H1 (cell line): ENCODE data around the gene MACROD2.

ENCODE experiments used
- BCL11A ChIP-seq, 2 experiments: IDR thresholded peaks; one replicate each; pipeline ENCODE4 v1.6.1; 2011; ENCODE audit warnings: low read depth in 2 of 2, low read length in 2 of 2, mild to moderate bottlenecking in 2 of 2
- CTCF ChIP-seq, 3 experiments: IDR thresholded peaks; 1 replicate in 2 of 3; 2 replicates in 1 of 3; pipeline versions ENCODE4 v1.5.1 to v1.6.1; 2011; ENCODE audit warnings: low read length in 3 of 3, mild to moderate bottlenecking in 3 of 3, inconsistent platforms in 2 of 3, low read depth in 1 of 3, moderate library complexity in 1 of 3; ENCODE audit not compliant: insufficient read depth in 1 of 3; ENCODE audit errors: control extremely low read depth in 1 of 3
- EP300 ChIP-seq, 2 experiments: IDR thresholded peaks; 1 replicate in 1 of 2; 2 replicates in 1 of 2; pipeline ENCODE4 v1.6.1; 2011 to 2012; ENCODE audit warnings: low read depth in 2 of 2, low read length in 2 of 2, mild to moderate bottlenecking in 2 of 2, borderline replicate concordance in 1 of 2, inconsistent platforms in 1 of 2, moderate library complexity in 1 of 2
- EZH2 ChIP-seq: fragments of 200-600 bp; sonication (generic); IDR thresholded peaks from 2 replicates; pipeline ENCODE4 v1.7.1; 2012; ENCODE audit warnings: low read depth, mild to moderate bottlenecking, moderate library complexity, low read length, inconsistent platforms; ENCODE audit not compliant: severe bottlenecking
- KDM1A ChIP-seq: fragments of 200-600, 300-600 bp; sonication (generic); IDR thresholded peaks from 2 replicates; pipeline ENCODE4 v1.7.1; 2016; ENCODE audit warnings: mild to moderate bottlenecking, low read length, borderline replicate concordance
- MAX ChIP-seq: IDR thresholded peaks from 2 replicates; pipeline ENCODE4 v1.6.1; 2012; ENCODE audit warnings: inconsistent platforms
- POLR2A ChIP-seq, 2 experiments: IDR thresholded peaks; 1 replicate in 1 of 2; 2 replicates in 1 of 2; pipeline ENCODE4 v1.6.1; 2011; ENCODE audit warnings: low read depth in 2 of 2, low read length in 2 of 2, mild to moderate bottlenecking in 2 of 2; ENCODE audit errors: control extremely low read depth in 1 of 2
- POLR2AphosphoS5 ChIP-seq: IDR thresholded peaks from 2 replicates; pipeline ENCODE4 v1.6.1; 2011; ENCODE audit warnings: low read depth, low read length
- RAD21 ChIP-seq, 2 experiments: IDR thresholded peaks in 1 of 2; conservative IDR thresholded peaks in 1 of 2; 2 replicates each; pipeline ENCODE4 v1.6.1; 2011; ENCODE audit warnings: low read depth in 2 of 2, low read length in 2 of 2, improper control_type of control experiment in 1 of 2, inconsistent platforms in 1 of 2, mild to moderate bottlenecking in 1 of 2, moderate library complexity in 1 of 2
- RFX5 ChIP-seq: IDR thresholded peaks from 2 replicates; pipeline ENCODE4 v1.6.1; 2011; ENCODE audit warnings: low read depth, low read length, improper control_type of control experiment, borderline replicate concordance
- SIX5 ChIP-seq: IDR thresholded peaks from 2 replicates; pipeline ENCODE4 v1.6.1; 2011; ENCODE audit warnings: mild to moderate bottlenecking, low read depth, low read length
- TEAD4 ChIP-seq: IDR thresholded peaks from 2 replicates; pipeline ENCODE4 v1.6.1; 2012; ENCODE audit warnings: low read depth, low read length, inconsistent platforms, mixed read lengths
- ZNF274 ChIP-seq: IDR thresholded peaks from 2 replicates; pipeline ENCODE4 v1.7.0; 2012; ENCODE audit warnings: low read length, borderline replicate concordance; ENCODE audit errors: extremely low read depth

GRCh38 chr20:14966808-14967207 lies 971.5 kb downstream of the MACROD2 start:
- TF ChIP-seq BCL11A (IDR thresholded peaks at IDR 0.05; ENCODE audit: low read depth in 2 of 2, low read length in 2 of 2) (no peak), EZH2 (no peak), EP300 (IDR thresholded peaks at IDR 0.05; ENCODE audit: borderline replicate concordance in 1 of 2, low read depth in 2 of 2, low read length in 2 of 2) (no peak), POLR2AphosphoS5 (no peak), SIX5 (no peak), CTCF (IDR thresholded peaks at IDR 0.05; ENCODE audit: control extremely low read depth in 1 of 3, insufficient read depth in 1 of 3, low read depth in 1 of 3, low read length in 3 of 3) (no peak), RAD21 (IDR thresholded peaks at IDR 0.05 in 1 of 2, conservative IDR thresholded peaks at IDR 0.05 in 1 of 2; ENCODE audit: low read depth in 2 of 2, low read length in 2 of 2) (no peak), TEAD4 (no peak), KDM1A (no peak), POLR2A (IDR thresholded peaks at IDR 0.05; ENCODE audit: control extremely low read depth in 1 of 2, low read depth in 2 of 2, low read length in 2 of 2) (no peak), MAX (no peak), RFX5 (no peak), ZNF274 (no peak)
